ENCODE results near the gene EN2.

EN2 gene

GRCh38 chr7:155450970-155451801 is 6.7 kb upstream of the EN2 start:
- no peak for DNase-seq (ENCODE audit: low read depth)

GRCh38 chr7:155451840-155452239 is 6.1 kb upstream of the EN2 start:
- no peak for DNase-seq (ENCODE audit: low read depth)

GRCh38 chr7:155452505-155453295 is 5.2 kb upstream of the EN2 start:
- no peak for DNase-seq (ENCODE audit: low read depth)

GRCh38 chr7:155453296-155454182 is 4.4 kb upstream of the EN2 start:
- no peak for DNase-seq (ENCODE audit: low read depth)

GRCh38 chr7:155454183-155455112 is 3.5 kb upstream of the EN2 start:
- DNase-seq (ENCODE audit: low read depth): no peak

GRCh38 chr7:155455132-155455693 is 2.7 kb upstream of the EN2 start:
- no peak for DNase-seq (ENCODE audit: low read depth)

GRCh38 chr7:155455776-155456737 is 1.9 kb upstream of the EN2 start:
- no peak for DNase-seq (ENCODE audit: low read depth)

GRCh38 chr7:155456738-155457543 is 988 bp upstream of the EN2 start:
- DNase-seq (ENCODE audit: low read depth): peak; percentile 13

- DNase-seq (ENCODE audit: low read depth): no peak
These were observed 302 bp upstream of the EN2 start for GRCh38 chr7:155457544-155458110.

GRCh38 chr7:155458878-155459699 is 1.2 kb downstream of the EN2 start:
- DNase-seq (ENCODE audit: low read depth): no peak

- DNase-seq (ENCODE audit: low read depth): no peak
These were observed 2.0 kb downstream of the EN2 start for GRCh38 chr7:155459700-155460461.

GRCh38 chr7:155460926-155461613 is 3.1 kb downstream of the EN2 start:
- DNase-seq (ENCODE audit: low read depth): no peak

- DNase-seq (ENCODE audit: low read depth): no peak
These were observed 3.7 kb downstream of the EN2 start for GRCh38 chr7:155461631-155462030.

GRCh38 chr7:155462163-155462735 is 4.3 kb downstream of the EN2 start:
- no peak for DNase-seq (ENCODE audit: low read depth)

GRCh38 chr7:155463114-155463811 is 5.3 kb downstream of the EN2 start:
- no peak for DNase-seq (ENCODE audit: low read depth)
